SK-N-SH (cell line): Measurements from ENCODE around the gene YIPF5.

Source experiments
- JUND ChIP-seq: IDR thresholded peaks from 2 replicates; pipeline ENCODE4 v1.4.0; 2012
- POLR2AphosphoS5 ChIP-seq: IDR thresholded peaks from 2 replicates; pipeline ENCODE4 v1.6.1; 2012; ENCODE audit warnings: low read depth, low read length
- SMC3 ChIP-seq: IDR thresholded peaks from 2 replicates; pipeline ENCODE4 v1.6.1; 2012; ENCODE audit warnings: low read depth, low read length, improper control_type of control experiment
- TF ChIP-seq, protein P1 (sequence below): fragments of 200-600 bp; sonication (generic); IDR thresholded peaks from 2 replicates; pipeline ENCODE4 v1.6.1; 2017; ENCODE audit warnings: antibody characterized with exemption, mild to moderate bottlenecking, moderate library complexity

GRCh38 chr5:144206141-144206540 is 35.7 kb upstream of the YIPF5 start:
- TF ChIP-seq, protein P1, sequence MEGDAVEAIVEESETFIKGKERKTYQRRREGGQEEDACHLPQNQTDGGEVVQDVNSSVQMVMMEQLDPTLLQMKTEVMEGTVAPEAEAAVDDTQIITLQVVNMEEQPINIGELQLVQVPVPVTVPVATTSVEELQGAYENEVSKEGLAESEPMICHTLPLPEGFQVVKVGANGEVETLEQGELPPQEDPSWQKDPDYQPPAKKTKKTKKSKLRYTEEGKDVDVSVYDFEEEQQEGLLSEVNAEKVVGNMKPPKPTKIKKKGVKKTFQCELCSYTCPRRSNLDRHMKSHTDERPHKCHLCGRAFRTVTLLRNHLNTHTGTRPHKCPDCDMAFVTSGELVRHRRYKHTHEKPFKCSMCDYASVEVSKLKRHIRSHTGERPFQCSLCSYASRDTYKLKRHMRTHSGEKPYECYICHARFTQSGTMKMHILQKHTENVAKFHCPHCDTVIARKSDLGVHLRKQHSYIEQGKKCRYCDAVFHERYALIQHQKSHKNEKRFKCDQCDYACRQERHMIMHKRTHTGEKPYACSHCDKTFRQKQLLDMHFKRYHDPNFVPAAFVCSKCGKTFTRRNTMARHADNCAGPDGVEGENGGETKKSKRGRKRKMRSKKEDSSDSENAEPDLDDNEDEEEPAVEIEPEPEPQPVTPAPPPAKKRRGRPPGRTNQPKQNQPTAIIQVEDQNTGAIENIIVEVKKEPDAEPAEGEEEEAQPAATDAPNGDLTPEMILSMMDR, result no peak
- TF ChIP-seq POLR2AphosphoS5, result no peak
- TF ChIP-seq SMC3, result no peak
- no peak for TF ChIP-seq JUND
